Hematopoietic multipotent progenitor cell treated with erythropoietin and hydrocortisone succinate and interleukin-3 and kit ligand, for 6 days (in vitro differentiated cells): ENCODE measurements around the gene CD164L2.

Experiments
- DNase-seq: peaks from one replicate; pipeline ENCODE4 v3.0.0-alpha.2; 2015

The CD164L2 gene

DNA sequence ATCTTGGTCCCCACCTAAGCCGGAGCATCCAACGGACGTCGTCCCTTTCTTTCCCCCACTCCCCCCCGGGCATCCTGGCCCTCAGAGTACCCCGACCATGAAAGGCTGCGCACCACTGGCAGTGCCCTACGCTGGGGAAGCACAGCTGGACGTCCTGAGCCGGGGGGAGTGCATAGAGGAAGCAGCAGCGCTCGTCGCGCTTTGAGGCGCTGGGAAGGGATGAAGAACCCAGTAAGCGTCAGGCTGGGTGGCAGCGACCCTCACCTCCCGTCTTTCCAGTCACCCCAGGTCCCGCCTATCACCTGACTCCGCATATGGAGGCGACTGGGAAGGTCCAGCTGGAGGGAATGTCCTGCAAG, 22.1 kb downstream of the CD164L2 start:
- no peak for DNase-seq

DNA sequence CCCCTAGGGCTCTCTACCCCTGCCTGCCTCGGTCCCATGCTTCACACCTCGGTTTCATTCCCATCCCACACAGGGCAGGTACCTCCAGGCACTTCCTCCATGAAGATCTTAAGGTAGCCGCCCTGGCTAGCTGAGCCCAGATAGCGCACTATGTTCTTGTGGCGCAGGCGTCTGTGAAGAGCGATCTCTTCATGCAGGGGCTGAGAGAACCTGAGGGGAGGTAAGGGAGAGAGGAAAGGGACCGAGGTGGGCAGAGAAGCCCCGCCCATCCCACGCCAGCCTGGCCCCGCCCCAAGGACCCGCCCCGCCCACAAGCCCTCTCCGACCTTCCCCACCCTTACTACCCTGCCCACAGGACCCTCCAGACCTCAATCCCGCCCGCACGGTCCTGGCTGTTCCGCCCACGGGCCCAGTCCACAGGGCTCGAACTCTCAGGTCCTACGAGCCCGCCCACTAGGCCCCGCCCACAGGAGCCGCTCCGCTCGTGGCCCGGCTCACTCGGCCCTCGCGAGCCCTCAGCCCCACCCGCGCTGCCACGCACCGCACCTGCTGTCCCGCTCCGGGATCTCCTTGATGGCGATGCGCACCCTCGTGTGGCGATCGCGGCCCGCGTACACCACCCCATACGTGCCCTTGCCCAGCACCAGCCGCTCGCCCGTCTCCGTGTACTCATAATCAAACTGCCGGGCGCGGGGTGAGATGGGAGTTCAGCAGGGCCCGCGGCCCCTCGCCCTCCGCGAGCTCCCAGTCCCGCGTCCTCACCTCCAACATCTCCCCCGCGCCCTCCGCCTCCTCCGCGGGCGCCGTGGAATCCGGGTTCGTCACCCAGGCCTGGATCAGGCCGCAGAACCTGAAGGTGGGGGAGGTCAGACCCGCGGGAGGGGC, 22.7 kb downstream of the CD164L2 start:
- DNase-seq, result peak; percentile 53

- no peak for DNase-seq
Measured at GRCh38 chr1:27359822-27360158, 23.3 kb downstream of the CD164L2 start.

- DNase-seq, result no peak
Measured at GRCh38 chr1:27358928-27359313, 24.2 kb downstream of the CD164L2 start.

GRCh38 chr1:27358038-27358927, 24.9 kb downstream of the CD164L2 start:
- DNase-seq, result no peak

- DNase-seq, result peak; percentile 76
Measured at GRCh38 chr1:27357281-27358037, 25.7 kb downstream of the CD164L2 start.

- peak; percentile 58 for DNase-seq
Measured at GRCh38 chr1:27356619-27357280, 26.4 kb downstream of the CD164L2 start.

DNA sequence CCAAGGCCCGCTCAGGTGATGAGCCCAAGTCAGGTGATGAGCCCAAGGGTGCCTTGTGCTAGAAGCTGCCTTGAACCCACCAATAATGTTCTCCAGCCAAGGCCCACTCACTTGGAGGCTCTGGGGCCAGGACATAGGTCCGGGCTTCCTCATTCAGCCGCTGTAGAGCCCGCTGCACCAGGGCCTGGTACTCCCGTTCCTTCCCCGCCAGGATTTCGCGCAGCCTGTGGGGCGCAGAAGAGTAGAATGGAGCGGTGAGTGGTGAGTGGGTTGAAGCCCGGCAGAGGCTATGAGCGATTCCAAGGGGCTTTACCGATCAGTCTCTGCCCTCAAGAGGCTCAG, 26.9 kb downstream of the CD164L2 start:
- no peak for DNase-seq

- DNase-seq, result no peak
Measured at GRCh38 chr1:27355683-27356082, 27.4 kb downstream of the CD164L2 start.

- DNase-seq, result no peak
Measured at GRCh38 chr1:27353629-27354028, 29.5 kb downstream of the CD164L2 start.

DNA sequence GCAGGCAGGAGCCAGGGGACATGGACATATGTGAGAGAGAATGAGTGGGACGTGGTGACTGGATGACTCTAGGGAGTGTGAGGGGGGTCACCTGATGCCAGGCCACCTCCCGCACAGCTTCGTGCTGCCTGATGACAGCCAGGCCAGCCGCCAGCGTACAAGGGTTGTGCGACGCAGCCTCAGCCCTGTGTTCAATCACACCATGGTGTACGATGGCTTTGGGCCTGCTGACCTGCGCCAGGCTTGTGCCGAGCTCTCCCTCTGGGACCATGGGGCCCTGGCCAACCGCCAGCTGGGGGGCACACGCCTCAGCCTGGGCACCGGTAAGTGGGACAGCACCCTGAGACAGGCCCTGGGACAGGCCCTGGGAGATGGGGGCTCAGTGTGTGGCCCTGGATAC, 30.0 kb downstream of the CD164L2 start:
- DNase-seq, result no peak

GRCh38 chr1:27351541-27352107, 31.5 kb downstream of the CD164L2 start:
- no peak for DNase-seq

- no peak for DNase-seq
Measured at GRCh38 chr1:27350663-27351540, 32.2 kb downstream of the CD164L2 start.

- DNase-seq, result no peak
Measured at GRCh38 chr1:27349784-27350662, 33.1 kb downstream of the CD164L2 start.

GRCh38 chr1:27348861-27349783, 34.0 kb downstream of the CD164L2 start:
- no peak for DNase-seq

DNA sequence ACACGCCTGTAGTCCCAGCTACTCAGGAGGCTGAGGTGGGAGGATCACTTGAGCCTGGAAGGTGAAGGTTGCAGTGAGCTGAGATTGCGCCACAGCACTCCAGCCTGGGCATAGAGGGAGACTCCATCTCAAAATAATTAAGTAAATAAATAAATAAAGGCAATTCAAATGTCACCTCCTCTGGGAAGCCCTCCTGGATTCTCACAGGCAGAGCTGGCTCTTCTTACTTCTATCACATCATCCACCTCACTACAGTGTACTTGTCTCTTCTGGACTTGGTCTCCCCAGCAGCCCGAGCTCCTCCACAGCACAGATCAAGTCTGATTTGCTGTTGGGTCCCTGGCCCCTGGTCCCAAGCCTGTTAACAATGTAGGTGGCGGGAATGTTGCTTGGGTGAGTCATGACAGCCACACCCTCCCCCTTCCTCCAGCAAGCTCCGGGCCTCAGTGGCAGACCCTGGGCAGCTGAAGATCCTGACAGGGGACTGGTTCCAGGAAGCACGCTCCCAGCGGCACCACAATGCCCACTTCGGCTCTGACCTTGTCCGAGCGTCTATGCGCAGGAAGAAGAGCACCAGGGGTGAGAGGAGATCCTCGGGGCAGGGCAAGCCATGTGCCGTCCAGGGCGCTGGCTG, 36.0 kb downstream of the CD164L2 start:
- no peak for DNase-seq

- no peak for DNase-seq
Measured at GRCh38 chr1:27346357-27346756, 36.8 kb downstream of the CD164L2 start.

DNA sequence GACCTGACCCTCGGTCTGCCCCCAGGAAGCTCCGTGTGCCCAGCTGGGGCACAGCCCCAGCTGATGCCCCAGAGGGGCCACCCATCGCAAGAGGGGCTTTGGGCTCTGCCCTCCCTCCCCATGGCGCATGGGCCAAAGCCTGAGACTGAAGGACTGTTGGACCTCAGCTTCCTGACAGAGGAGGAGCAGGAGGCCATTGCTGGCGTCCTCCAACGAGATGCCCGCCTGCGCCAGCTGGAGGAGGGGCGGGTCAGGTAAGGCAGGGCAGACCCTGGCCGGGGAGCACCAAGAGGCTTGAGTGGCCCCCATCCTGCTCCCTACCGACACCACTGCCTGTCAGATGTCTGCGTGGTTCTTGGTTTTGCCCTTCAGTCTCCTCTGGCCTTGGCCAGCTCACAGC, 37.9 kb downstream of the CD164L2 start:
- DNase-seq, result no peak

- DNase-seq, result no peak
Measured at GRCh38 chr1:27343639-27344025, 39.5 kb downstream of the CD164L2 start.
